ENCODE results near the gene CHD5. TPM values are rescaled to one million over a fixed set of nuclear protein-coding genes. Genes with fewer than 3 reads are reported as not detected.

Gene CHD5
- total and polyA plus RNA-seq, 2 of the 13 experiments (the other 11 are each of a cell fraction or from before 2014, with no cell fraction given) = 0.02 to 0.21 TPM

DNA sequence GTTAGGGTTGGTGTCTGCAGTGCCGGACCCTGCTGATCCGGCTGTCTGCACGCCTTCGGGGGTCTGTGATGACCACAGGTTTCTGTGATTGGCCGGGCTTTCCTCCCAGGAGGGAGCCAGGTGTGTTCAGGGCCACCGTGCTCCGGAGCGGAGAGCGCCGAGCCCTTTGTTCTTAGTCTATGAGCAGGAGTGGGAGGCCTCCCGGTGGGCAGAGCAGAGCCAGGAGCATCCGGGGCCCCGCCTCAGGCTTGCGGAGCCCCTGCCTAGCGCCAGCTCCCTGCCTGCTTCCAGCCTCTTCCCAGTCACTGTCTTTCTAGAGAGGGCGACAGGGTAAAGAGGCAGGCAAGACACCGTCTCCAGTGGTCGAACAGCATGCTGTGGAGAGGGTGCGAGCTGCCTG lies 102.6 kb downstream of the CHD5 start:
- Histone ChIP-seq H4K20me1 (ENCODE audit: insufficient read depth, low read length) (no peaks in the 10 kb centered on the region), H3K4me1 (ENCODE audit: insufficient read depth, low read length) (peaks cover 18% of the 10 kb centered on the region), H3K9ac (ENCODE audit: insufficient read depth, low read depth, low read length) (no peak overlapping the region), H3K4me2 (ENCODE audit: low read depth, low read length) (no peak overlapping the region), H3K27me3 (ENCODE audit: control insufficient read depth in 1 of 2, insufficient read depth in 2 of 2, low read length in 2 of 2) (no peaks in the 10 kb centered on the region; a peak in 1 of 5 replicates), H3K36me3 (replicated peaks in 1 of 2; ENCODE audit: control insufficient read depth in 1 of 2, insufficient read depth in 2 of 2, low read length in 2 of 2) (no peaks in the 10 kb centered on the region; a peak in 1 of 5 replicates), H3K9me3 (ENCODE audit: low read length) (no peaks in the 10 kb centered on the region), H2AFZ (ENCODE audit: low read length) (no peak overlapping the region), H3K27ac (ENCODE audit: extremely low read length, insufficient read depth, low read length) (no peak overlapping the region), H3K79me2 (ENCODE audit: insufficient read depth, low read length) (no peaks in the 10 kb centered on the region), H3K4me3 (replicated peaks in 1 of 3; ENCODE audit: insufficient read depth in 1 of 3, low read depth in 2 of 3, low read length in 3 of 3) (no peak overlapping the region)
- no peak for FAIRE-seq
- no TSS peak for BruUV-seq (replicated peaks)
- in situ Hi-C loops (cut with HindIII; ENCODE audit: extremely low pct_ligation_motif_present, low pct_unique_long_range_greater_than_20kb) = no loop called here
- ChIA-PET CTCF (ENCODE audit: low intra/inter-chr PET ratio, low total read pairs) (no interaction called here), POLR2A (no interaction called here)
- no peak for DNase-seq (ENCODE audit: low spot score)
- 87% methylated on average over 13 of the region's 19 CpGs for WGBS (ENCODE audit: low lambda C conversion rate)
- intact Hi-C loops (cut with micrococcal nuclease; ENCODE audit: unreplicated experiment) = no loop called here
- ATAC-seq = no peak
- TF ChIP-seq, protein P1, sequence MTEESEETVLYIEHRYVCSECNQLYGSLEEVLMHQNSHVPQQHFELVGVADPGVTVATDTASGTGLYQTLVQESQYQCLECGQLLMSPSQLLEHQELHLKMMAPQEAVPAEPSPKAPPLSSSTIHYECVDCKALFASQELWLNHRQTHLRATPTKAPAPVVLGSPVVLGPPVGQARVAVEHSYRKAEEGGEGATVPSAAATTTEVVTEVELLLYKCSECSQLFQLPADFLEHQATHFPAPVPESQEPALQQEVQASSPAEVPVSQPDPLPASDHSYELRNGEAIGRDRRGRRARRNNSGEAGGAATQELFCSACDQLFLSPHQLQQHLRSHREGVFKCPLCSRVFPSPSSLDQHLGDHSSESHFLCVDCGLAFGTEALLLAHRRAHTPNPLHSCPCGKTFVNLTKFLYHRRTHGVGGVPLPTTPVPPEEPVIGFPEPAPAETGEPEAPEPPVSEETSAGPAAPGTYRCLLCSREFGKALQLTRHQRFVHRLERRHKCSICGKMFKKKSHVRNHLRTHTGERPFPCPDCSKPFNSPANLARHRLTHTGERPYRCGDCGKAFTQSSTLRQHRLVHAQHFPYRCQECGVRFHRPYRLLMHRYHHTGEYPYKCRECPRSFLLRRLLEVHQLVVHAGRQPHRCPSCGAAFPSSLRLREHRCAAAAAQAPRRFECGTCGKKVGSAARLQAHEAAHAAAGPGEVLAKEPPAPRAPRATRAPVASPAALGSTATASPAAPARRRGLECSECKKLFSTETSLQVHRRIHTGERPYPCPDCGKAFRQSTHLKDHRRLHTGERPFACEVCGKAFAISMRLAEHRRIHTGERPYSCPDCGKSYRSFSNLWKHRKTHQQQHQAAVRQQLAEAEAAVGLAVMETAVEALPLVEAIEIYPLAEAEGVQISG (CRISPR knock-in tag; IDR thresholded peaks at IDR 0.05) = no peak
- no peak for TF ChIP-seq SMC3 (IDR thresholded peaks at IDR 0.05; ENCODE audit: low read length)
- TF ChIP-seq SRY (CRISPR knock-in tag; IDR thresholded peaks at IDR 0.05) = no peak
- no peak for TF ChIP-seq ZFP36L1 (CRISPR knock-in tag; IDR thresholded peaks at IDR 0.05)
- TF ChIP-seq CAMTA2 (CRISPR knock-in tag; IDR thresholded peaks at IDR 0.05; ENCODE audit: borderline replicate concordance) = no peak
- no peak for TF ChIP-seq ZNF687 (CRISPR knock-in tag; IDR thresholded peaks at IDR 0.05)
- TF ChIP-seq ZNF557 (CRISPR knock-in tag; IDR thresholded peaks at IDR 0.05) = no peak
- no peak for TF ChIP-seq ZNF691 (CRISPR knock-in tag; IDR thresholded peaks at IDR 0.05; ENCODE audit: borderline replicate concordance, low read depth)
- TF ChIP-seq ZNF644 (CRISPR knock-in tag; IDR thresholded peaks at IDR 0.05; ENCODE audit: low read depth) = no peak
- TF ChIP-seq ETV5 (CRISPR knock-in tag; IDR thresholded peaks at IDR 0.05; ENCODE audit: borderline replicate concordance) = no peak
- TF ChIP-seq U2AF1 (optimal IDR thresholded peaks at IDR 0.05; ENCODE audit: low read depth, low read length) = no peak
- TF ChIP-seq PRDM10 (CRISPR knock-in tag; IDR thresholded peaks at IDR 0.05; ENCODE audit: low read depth) = no peak
- no peak for TF ChIP-seq SYNCRIP (IDR thresholded peaks at IDR 0.05; ENCODE audit: insufficient read depth, low read depth, low read length)

All from HepG2 (cell line).